Colon (tissue), 2 donors: ENCODE measurements around the gene VCX2.
"Not testable (repeated sequence)": the region's sequence is repeated elsewhere in the genome, so short reads cannot be mapped to it uniquely, and the experiment has no call there.

Experiments used
- FAIRE-seq: peaks from 2 replicates; lab custom pipeline; 2012; peaks lifted over from hg19 to GRCh38; lab: Jason Lieb, UNC
- donor health status: control.
- donor health status: control.

Gene VCX2

GRCh38 chrX:8171169-8171568 is at the start of gene VCX2:
TSS of gene VCX2 (minus strand) at chrX:8171267. CDS start at chrX:8170643, 624 bp downstream.
- peak; percentile 41 for FAIRE-seq

DNA sequence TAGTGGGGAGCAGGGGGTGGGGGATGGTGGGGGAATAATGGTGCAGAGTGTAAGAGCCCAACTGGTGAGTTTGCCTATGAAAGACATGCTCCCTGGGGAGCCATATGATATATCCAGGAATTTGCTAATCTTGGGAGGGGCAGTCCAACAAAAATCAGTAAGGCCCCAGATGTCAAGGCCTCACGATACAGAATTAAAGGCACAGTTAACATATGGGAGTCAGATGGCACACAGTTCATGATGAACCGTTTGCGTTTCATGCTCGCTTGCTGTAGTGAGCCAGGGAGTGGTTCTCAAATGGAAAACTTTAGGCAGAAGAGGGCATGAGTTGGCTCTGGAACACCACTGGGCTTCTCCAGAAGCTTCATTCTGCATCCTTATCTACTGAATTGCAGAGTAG is 33.9 kb upstream of the VCX2 start:
- no peak for FAIRE-seq

DNA sequence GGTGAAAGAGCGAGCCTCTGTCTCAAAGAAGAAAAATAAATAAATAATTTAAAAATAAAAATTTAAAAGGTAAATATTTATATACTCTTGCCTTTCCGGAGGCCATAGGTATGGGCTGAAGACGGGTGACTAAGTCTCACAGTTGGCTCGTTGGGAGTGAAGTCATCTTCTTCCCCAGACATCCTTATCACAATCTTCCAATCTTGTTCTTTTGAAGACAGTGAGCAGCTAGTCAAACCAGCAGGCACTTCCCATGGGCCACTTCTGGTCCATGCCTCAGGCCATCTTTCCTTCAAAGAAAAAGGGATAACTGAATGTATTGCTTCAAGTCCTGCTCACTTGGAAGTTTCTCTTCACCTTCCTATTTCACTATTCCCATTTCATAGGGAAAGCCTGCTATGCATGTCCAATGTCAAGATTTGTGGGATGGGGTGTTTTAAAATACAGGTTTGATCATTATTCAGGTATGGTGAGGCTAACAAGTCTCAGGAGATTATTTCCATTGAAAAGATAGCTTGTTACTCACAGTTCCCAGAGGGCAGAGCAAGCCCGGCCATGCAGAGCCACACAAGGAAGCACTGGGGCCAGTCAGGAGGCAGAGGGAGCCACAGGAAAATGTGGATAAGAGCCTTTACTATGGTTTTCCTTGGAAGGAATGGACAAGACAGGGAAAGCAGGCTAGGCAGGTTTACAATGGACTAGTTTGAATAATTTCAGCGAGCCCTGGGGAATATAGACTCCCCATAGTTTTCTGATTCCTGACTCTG is 33.3 kb upstream of the VCX2 start:
- no peak for FAIRE-seq

GRCh38 chrX:8201896-8202331 is 30.8 kb upstream of the VCX2 start:
- no peak for FAIRE-seq

GRCh38 chrX:8196776-8197175 is 25.7 kb upstream of the VCX2 start:
- FAIRE-seq, result no peak

- no peak for FAIRE-seq
These were observed 23.1 kb upstream of the VCX2 start for GRCh38 chrX:8194216-8194615.

- FAIRE-seq, result no peak
These were observed 21.2 kb upstream of the VCX2 start for GRCh38 chrX:8192276-8192675.

- no peak for FAIRE-seq
These were observed 20.0 kb upstream of the VCX2 start for GRCh38 chrX:8191022-8191421.

DNA sequence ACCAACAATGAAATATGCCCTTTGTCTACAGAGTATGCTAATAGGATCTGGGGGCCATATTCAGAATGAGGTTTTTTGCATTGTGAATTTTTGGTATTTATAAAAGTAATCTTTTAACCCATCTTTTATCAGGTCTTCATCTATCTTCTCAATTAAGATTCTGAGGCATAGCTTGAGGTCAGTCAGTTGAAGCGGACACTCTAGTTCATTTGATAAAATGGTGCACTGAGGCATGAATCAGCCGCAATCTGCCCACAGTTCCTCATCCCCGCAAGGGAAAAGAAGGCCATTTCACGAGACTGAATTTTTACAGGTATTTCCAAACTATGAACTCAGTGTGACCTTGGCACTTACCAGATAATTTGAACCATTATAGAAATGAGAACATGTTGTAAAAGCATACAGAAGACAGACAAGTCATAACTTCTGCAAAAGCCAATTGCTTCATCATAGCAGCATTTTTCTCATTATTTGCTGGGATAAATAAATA is 19.3 kb upstream of the VCX2 start:
- no peak for FAIRE-seq

- FAIRE-seq, result no peak
These were observed 18.2 kb upstream of the VCX2 start for GRCh38 chrX:8189096-8189830.

DNA sequence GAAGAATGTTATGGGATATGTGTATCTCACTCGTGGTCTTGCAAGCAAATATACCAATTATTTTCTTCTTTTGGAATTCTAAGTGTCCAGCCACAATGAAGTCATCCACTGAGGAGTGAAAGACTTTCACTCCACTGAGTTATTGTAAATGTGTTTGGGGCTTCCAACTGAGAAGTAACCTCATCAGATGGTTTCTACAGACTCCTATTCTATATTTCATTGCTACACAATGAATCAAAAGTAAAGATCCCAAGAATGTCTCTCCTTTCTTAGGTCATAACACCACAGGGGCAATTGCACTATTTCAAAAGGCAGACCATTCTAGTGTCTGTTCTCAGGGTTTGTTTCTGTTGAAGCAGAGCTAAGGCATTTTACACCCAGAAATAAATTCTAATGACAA is 12.3 kb upstream of the VCX2 start:
- FAIRE-seq, result no peak

DNA sequence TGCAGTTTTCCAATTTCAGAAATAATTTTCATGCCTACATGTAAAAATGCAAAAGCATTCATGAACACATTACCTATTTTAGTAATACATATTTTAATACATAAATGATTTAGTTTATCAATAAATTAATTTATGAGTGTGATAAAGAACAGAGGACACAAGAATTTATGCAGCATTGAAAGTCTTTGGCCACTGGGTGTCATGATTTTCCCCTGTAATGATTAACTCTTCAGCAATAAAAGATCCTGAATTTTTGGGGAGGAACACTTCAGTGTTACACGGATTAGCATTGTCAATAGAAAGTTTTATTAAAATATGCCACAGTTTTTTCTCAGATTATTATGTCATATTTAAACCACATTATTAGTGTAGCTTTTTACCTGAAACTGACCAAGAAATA is 8.6 kb upstream of the VCX2 start:
- no peak for FAIRE-seq

DNA sequence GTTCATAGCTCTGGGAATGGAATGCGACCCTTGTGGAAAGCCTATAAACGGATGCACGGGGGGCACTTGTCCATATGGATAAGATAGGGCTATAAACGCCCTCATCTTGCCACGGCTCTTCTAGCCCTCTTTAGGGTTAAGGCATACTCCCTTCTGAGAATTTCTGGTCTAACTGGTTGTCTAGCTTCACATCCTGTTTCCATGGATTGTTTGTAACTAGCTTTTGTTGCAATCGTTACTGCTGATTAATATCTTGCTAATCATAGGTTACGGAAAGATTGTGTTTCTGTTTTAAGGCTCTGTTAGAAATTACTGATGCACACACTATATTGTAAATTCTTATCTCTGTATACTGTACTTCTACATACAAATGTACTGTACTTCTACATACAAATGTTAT is 17.1 kb downstream of the VCX2 start:
- FAIRE-seq, result not testable (repeated sequence)

GRCh38 chrX:8147226-8147625 is 23.8 kb downstream of the VCX2 start:
- FAIRE-seq, result no peak

DNA sequence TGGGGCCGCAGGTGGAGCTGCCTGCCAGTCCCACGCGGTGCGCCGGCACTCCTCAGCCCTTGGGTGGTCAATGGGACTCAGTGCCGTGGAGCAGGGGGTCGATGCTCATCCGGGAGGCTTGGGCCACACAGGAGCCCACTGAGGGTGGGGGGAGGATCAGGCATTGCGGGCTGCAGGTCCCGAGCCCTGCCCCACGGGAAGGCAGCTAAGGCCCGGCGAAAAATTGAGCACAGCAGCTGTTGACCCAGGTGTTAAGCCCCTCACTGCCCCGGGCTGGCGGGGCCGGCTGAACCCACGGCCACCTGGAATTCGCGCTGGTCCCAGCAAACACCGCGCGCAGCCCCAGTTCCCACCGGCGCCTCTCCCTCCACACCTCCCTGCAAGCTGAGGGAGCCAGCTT is 26.1 kb downstream of the VCX2 start:
- FAIRE-seq, result no peak

DNA sequence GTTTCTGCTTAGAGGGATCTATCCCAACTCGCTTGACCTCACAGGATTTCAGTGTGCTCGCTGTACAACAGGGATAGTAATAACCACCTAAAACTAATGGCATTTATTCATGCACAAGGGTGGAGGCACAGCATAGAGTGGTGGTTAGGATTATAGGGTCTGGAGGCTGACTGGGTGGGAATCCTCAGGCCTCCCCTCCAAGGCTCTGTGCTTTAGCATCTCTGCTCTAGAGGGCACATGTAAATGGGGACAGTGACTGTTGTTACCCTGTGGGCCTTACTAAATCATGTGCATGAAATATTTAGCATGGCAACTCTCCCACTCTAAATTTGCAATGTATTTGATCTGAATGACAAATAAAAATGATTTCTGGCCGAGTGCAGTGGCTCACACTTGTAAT is 29.2 kb downstream of the VCX2 start:
- no peak for FAIRE-seq

DNA sequence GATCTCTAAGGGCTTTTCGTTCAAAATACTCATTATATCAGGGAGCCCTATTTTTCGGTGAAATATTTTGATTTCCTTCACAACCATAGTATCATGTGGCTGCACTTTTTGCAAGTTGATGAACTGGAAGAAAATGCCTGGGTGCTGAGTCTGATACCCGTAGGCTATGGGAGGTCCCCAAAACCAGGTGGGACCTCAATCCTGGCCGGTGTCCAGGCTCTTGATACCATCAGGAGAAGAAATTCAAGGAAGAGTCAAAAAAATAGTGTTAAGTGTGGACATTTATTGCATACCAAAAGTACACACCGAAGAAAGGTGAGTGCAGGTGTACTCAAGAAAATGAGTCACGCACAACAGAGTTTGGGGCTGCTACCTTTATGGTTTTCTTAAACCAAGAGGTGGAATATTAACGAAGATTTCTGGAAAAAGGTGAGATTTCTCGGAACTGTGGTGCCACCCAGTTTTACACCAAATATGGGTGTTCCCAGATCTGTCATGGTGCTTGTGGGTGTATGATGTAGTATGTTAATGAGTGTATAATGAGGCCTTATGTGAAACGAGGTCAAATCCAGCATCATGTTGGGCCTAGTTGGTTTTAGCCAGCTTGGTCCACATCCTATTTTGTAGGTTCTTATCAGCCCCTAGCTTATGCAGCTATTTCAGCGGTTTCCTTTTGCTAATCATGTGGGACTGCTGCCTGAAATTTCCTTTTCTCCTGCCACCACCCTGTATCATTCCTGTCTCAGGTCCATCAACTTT is 29.9 kb downstream of the VCX2 start:
- no peak for FAIRE-seq

DNA sequence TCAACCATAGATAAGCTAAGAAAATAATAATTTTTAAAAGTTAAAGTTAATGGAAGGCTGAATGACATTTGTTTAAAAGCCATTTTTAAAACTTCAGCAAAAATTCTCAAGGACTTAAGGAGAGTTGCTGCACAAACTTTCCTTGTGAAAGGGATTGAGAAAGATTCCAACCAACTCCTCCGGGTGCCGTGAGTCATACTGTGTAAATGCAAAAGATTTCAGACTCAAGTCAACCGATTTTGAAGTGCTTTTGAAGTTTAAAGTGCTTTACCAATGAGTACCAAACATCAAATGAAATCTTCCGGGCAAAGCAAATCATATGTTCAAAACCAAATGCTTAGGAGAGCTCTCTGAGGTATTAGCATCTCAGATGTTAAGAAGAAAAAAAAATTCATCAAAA is 31.4 kb downstream of the VCX2 start:
- FAIRE-seq, result peak; percentile 94

DNA sequence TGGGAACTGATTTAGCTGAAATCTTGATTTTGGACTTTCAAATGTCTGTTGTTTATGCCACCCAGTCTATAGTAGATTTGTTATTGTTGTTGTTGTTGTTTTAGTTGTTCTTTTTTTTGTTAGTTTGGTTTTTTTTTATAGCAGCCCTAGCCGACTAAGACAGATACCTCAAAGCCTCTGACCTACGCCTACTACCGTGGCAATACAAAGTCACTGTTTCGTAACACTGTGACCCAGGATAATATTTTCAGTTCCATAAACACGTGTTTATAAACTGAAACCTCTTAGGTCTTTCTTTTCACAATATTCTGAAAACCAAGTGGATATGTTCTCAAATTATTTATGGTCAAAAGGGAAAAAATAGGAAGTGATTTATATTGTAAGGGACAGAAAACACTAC is 32.8 kb downstream of the VCX2 start:
- no peak for FAIRE-seq

DNA sequence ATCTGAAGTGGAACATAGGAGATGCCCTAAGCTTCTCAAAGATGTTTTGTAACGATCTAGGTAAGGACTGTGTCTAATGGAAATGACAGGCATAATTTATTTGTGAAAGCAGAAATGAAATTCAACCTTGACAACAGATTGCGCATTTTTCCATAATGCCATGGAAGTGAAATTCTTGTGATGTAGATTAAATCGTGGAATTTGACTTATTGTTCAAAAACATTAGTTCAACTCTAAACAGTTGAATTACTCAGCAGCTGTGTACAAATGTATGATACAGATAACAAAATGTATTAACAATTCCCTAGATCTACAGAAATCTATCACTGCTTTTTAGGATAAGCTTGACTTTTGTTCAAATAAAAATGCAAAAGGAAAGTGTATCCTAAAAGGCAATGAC is 44.4 kb downstream of the VCX2 start:
- FAIRE-seq, result no peak

GRCh38 chrX:8126092-8126491 is 45.0 kb downstream of the VCX2 start:
- no peak for FAIRE-seq

DNA sequence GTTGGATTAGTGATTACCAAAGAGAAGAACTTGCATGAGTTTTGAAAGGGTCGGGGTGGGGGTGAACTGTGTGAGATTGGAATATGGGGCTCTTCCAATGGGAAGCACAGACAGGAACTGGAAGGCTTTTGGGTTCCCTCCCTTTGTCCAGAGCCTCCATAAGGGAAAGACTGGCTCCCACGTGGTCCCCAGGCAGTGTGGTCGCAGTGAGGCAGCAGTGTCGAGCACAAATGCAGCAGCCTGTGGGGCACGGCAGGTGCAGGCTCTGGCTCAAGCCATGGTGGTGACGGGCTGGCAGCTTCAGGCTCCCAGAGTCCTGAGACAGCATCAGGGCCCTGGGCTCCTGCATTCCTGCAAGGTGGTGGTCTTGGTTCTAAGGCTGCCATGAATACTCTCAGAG is 45.5 kb downstream of the VCX2 start:
- FAIRE-seq, result no peak

DNA sequence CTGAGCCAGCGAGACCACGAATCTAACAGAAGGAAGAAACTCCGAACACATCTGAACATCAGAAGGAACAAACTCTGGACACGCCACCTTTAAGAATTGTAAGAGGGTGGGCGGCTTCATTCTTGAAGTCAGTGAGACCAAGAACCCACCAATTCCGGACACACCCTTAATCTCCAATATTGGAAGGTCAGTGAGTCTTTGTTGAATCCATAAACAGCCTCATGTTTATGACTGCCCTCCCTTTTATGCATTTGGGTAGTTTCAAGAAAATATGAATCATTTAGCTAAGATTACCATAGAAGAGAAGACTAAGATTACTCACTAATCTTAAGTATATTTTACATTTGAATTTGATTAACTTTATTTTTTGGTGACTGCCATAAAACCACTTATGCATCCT is 48.5 kb downstream of the VCX2 start:
- no peak for FAIRE-seq
